OCI-M1 (cell line): Measurements from ENCODE around the gene GDPD4.

Experiments used
- DNase-seq: peaks from one replicate; lab custom pipeline; 2025; lab: John Stamatoyannopoulos, UW

The GDPD4 gene

DNA sequence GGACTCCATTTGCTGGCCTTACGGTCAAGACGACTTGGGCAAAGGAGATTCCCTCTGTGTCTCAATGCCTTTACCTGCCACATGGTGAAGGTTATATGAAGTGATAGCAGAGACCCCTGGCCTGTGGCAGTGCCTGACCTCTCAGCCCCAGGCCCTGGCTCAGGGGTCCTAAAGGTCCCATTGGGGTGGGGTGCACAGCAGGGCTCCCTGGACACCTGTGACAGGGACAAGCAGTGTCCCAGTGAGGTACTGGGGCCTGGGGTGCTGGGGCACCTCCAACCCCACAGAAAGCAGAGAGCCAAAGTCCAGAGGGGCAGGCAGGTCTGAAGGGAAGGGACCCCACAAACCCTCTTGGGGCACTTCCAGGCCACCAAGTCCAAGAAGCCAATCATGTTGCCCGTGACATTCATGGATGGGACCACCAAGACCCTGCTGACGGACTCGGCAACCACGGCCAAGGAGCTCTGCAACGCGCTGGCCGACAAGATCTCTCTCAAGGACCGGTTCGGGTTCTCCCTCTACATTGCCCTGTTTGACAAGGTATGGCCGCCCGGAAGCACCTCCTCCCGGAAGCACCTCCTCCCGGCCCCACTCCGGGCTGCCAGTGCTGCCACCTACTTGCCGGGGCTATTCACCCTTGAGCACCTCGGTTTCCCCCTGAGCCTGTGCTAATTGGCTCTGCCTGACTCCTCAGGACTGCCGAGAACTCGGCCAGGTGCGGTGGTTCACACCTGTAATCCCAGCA is 111.0 kb downstream of the GDPD4 start:
- DNase-seq: no peak

GRCh38 chr11:77189588-77190210 is 111.8 kb downstream of the GDPD4 start:
- no peak for DNase-seq

DNA sequence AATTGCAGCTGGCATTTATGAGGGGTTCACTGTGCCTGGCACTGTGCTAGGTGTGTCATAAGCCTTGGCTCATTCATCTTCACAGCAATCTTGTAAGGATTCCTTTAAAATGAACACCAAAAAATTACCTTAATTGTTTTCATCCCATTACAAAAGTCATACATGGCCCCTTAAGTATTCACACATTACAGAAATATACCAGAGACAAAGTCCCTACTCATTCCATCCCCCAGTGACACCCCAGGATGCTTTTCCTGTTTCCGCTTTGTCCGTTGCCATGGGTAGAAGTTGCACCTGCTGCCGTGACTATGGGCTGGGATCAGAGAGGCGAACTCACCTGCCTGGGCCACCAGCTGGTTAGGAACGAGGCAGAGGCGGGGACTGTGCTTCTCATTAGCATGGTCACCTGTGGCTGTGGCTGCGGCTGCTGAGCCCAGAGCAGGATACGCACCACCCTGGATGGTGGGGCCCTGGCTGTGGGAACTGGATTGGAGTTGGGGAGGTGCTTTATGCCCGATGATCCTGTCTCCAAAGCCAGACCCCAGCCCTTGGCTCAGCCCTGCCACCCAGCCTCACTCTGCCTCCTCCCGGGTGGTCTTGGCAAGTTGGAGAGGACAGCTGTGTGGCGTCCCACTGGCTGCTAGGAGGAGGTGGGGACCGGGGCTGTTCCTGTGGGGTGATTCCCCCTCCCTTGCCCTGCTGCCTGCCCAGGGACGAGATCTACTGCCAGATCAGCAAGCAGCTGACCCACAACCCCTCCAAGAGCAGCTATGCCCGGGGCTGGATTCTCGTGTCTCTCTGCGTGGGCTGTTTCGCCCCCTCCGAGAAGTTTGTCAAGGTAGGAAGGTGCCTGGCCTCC is 112.6 kb downstream of the GDPD4 start:
- DNase-seq: no peak

GRCh38 chr11:77187776-77188632 is 113.5 kb downstream of the GDPD4 start:
- DNase-seq: peak; percentile 97

GRCh38 chr11:77187111-77187750 is 114.3 kb downstream of the GDPD4 start:
- no peak for DNase-seq

DNA sequence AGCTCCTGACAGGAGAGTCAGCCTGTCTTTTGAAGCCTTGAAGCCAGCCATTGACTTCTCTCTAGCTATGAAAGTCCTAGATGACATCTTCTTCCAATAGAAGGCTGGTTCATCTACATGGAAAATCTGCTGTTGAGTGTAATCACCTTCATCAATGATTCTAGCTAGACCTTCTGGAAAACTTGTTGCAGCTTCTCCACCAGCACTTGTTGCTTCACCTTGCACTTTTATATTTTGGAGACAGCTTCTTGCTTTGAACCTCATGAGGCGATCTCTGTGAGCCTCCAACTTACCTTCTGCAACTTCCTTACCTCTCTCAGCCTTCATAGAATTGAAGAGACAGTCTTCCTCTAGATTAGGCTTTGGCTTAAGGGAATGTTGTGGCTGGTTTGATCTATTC is 115.2 kb downstream of the GDPD4 start:
- DNase-seq: no peak

GRCh38 chr11:77184136-77184860 is 117.2 kb downstream of the GDPD4 start:
- DNase-seq: no peak

DNA sequence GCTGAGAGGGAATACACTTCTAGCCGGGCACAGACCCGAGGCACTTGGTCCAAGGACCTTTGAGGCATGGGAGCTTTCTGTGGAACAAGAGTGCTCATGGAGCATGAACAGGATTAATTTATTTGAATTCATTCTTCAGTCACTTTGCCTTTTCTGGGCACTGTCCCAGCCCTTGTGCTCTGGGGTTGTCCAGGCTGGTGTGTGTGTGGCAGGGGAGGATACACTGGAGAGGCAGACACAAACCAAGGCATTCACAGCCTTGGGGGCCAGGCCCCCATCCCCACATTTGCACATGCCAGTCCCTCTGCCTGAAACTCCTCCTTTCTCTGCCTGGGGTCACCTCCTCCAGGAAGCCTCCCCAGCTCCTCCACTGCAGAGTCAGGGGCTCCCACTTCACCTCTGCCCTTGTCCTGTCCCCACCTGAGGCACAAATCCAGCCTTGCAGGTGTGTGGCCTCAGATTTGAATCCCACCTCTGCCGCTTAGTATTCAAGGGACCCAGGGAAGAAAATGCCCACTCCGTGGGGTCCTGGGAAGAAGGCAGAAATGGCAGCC is 118.0 kb downstream of the GDPD4 start:
- DNase-seq: no peak

DNA sequence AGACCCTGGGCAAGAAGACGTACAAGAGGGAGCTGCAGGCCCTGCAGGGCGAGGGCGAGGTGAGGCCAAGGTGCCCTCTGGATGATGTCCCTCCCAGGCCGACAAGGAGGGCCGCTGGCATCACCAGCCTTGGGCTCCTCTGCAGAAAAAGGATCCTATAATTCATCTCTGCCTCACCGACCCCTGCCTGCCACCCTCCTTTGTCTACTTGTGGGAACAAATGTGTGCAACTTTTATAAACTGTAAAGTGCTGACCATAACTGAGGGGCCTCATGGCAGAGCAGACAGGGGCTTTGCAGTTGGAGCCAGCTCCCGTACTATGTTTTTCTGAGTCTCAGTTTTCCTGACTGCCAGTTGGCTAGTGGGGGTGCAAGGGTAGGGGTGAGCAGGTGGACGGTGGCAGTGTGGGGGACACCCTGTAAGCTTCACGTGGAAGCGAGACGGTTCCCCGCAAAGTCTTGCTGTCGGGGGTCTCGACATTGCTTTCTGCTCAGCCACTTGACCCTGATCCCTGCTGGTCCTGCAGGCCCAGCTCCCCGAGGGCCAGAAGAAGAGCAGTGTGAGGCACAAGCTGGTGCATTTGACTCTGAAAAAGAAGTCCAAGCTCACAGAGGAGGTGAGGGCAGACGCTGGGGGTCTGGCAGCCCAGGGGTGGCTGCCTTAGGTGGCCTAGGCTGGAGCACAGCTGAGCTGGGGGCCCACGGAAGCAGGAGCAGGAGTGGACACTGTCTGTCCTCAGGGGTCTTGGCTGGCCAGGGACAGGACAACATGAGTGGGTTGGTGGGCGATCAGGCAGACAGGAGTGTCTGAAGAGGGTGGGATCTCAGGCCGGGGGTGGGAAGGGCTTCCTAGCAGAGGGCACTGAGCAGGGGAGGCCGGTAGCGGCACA is 118.7 kb downstream of the GDPD4 start:
- DNase-seq: no peak

GRCh38 chr11:77181799-77182541 is 119.5 kb downstream of the GDPD4 start:
- no peak for DNase-seq

DNA sequence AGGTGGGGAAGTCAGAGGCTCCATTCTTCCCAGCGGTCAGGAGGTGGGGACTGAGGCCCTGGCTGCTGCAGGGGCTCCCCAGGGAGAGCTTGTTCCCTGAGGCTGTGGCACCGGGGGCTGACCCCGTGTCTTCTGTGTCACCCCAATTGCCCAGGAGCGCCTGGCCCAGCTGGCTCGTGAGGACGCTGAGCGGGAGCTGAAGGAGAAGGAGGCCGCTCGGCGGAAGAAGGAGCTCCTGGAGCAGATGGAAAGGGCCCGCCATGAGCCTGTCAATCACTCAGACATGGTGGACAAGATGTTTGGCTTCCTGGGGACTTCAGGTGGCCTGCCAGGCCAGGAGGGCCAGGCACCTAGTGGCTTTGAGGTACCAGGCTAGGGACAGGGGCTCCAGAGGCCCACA is 120.3 kb downstream of the GDPD4 start:
- no peak for DNase-seq

GRCh38 chr11:77180346-77180745 is 121.1 kb downstream of the GDPD4 start:
- no peak for DNase-seq

- DNase-seq: no peak
These were observed 121.8 kb downstream of the GDPD4 start for GRCh38 chr11:77179681-77180080.

- no peak for DNase-seq
These were observed 122.4 kb downstream of the GDPD4 start for GRCh38 chr11:77179048-77179447.

- DNase-seq: no peak
These were observed 123.3 kb downstream of the GDPD4 start for GRCh38 chr11:77178150-77178549.

DNA sequence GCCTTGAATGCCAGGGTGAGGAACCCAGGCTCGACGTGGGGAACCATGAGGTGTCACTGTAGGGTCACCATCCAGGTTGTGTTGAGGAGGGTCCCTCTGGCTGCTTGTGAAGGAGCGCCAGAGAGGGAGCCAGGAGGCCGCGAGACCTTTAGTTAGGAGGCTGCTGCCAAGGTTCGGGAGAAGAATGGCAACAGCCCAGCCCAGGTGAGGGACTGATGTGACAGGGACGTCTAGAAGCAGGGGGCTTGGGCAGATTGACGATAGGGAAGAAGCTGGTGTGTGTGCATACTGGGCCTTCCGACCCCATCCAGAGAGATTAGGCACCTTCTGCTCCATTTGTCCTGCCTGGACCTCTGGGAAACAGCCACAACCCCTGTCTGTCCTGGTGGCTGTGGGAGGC is 124.5 kb downstream of the GDPD4 start:
- DNase-seq: no peak

- DNase-seq: no peak
These were observed 125.5 kb downstream of the GDPD4 start for GRCh38 chr11:77175869-77176539.
